Activated T-helper 1 cell treated with anti-CD3 and anti-CD28 coated beads, Interleukin-12 subunit alpha, Interleukin-12 subunit beta, Interleukin-2, Interleukin-4 antibody, amounts not matched to agents 30 ng/mL and 10 ng/mL and 1 ng/mL, durations not matched to agents 14 hours and 24 hours and 36 hours (primary cell): ENCODE results near the gene RAB22A. TPM values are rescaled to one million over a fixed set of nuclear protein-coding genes. Genes with fewer than 3 reads are reported as not detected.

Source experiments
- DNase-seq: peaks from one replicate; pipeline ENCODE4 v3.0.0; 2021; ENCODE audit warnings: low spot score
- H3K27ac Mint-ChIP-seq: one replicate; pipeline ENCODE4 v1.8.0; 2021; ENCODE audit warnings: mild to moderate bottlenecking, mixed read lengths
- H3K27me3 Mint-ChIP-seq: one replicate; pipeline ENCODE4 v1.8.0; 2022; ENCODE audit warnings: mild to moderate bottlenecking, moderate library complexity, mixed read lengths; ENCODE audit not compliant: insufficient read depth
- H3K36me3 Mint-ChIP-seq: one replicate; pipeline ENCODE4 v1.8.0; 2021; ENCODE audit warnings: low read depth, mixed read lengths
- H3K4me1 Mint-ChIP-seq: one replicate; pipeline ENCODE4 v1.8.0; 2021; ENCODE audit warnings: low read depth, mixed read lengths
- H3K4me3 Mint-ChIP-seq: one replicate; pipeline ENCODE4 v1.8.0; 2021; ENCODE audit warnings: mild to moderate bottlenecking, moderate library complexity, mixed read lengths
- H3K9me3 Mint-ChIP-seq: one replicate; pipeline ENCODE4 v1.8.0; 2021; ENCODE audit warnings: mixed read lengths
- intact Hi-C: fragments of 100-400 bp; cut with micrococcal nuclease; formaldehyde crosslinking; loops from one replicate; pipeline ENCODE4 v1.15.1; 2024
- total RNA-seq: library from RNA; stranded (reverse); gene quantifications from 2 replicates; pipeline ENCODE4 v1.2.3, GENCODE V29; 2022

RAB22A gene
- total RNA-seq, 1 donor from 2014 or later, result 16.9 TPM

GRCh38 chr20:58388028-58388601 lies 78.6 kb downstream of the RAB22A start:
- H3K27ac Mint-ChIP-seq, result no peak overlapping the region

GRCh38 chr20:58388882-58389323 lies 79.4 kb downstream of the RAB22A start, which contains the start of gene VAPB:
Gene VAPB, plus strand, starts transcription at chr20:58389229. Its CDS starts 231 bp downstream, at chr20:58389460.
- no peaks in the 10 kb centered on the region for H3K9me3 Mint-ChIP-seq
- H3K4me1 Mint-ChIP-seq, result peaks cover 39% of the 10 kb centered on the region
- H3K27me3 Mint-ChIP-seq, result peaks cover 10% of the 10 kb centered on the region
- DNase-seq, result peak; percentile 97
- intact Hi-C loops, result loop anchor here (1.0 to 10.0 kb wide), 9 partner anchors 19 to 994 kb away; partner anchors contain the start of genes NELFCD, PRELID3B, RAB22A and RBM38
- H3K4me3 Mint-ChIP-seq, result peak within 1 kb of the TSS; percentile 99
- H3K36me3 Mint-ChIP-seq, result peaks cover 23% of the 10 kb centered on the region
- peak within 1 kb of the TSS; percentile 96 for H3K27ac Mint-ChIP-seq

More at GRCh38 chr20:58388028-58388601, 78.6 kb downstream of the RAB22A start:
- no peaks in the 10 kb centered on the region for H3K9me3 Mint-ChIP-seq
- DNase-seq, result no peak
- peak overlapping the region; percentile 39 for H3K4me3 Mint-ChIP-seq
- H3K27me3 Mint-ChIP-seq, result peaks cover 10% of the 10 kb centered on the region
- intact Hi-C loops, result loop anchor here (1.0 to 10.0 kb wide), 5 partner anchors 20 to 993 kb away; partner anchors contain the start of genes PRELID3B, RBM38 and ZNF831
- peaks cover 20% of the 10 kb centered on the region for H3K36me3 Mint-ChIP-seq
- peaks cover 33% of the 10 kb centered on the region for H3K4me1 Mint-ChIP-seq

GRCh38 chr20:58389324-58389967 lies 79.9 kb downstream of the RAB22A start:
- Mint-ChIP-seq H3K4me3 (peak overlapping the region; percentile 99), H3K36me3 (peaks cover 27% of the 10 kb centered on the region), H3K4me1 (peaks cover 44% of the 10 kb centered on the region), H3K27ac (peak overlapping the region; percentile 96), H3K27me3 (peaks cover 10% of the 10 kb centered on the region), H3K9me3 (no peaks in the 10 kb centered on the region)
- intact Hi-C loops, result loop anchor here (1.0 to 10.0 kb wide), 8 partner anchors 58 to 995 kb away; partner anchors contain the start of genes NELFCD, PRELID3B, RAB22A and RBM38
- DNase-seq, result no peak

GRCh38 chr20:58389968-58390658 lies 80.6 kb downstream of the RAB22A start:
- H3K27me3 Mint-ChIP-seq, result peaks cover 9% of the 10 kb centered on the region
- intact Hi-C loops, result loop anchor here (1.0 to 10.0 kb wide), 8 partner anchors 57 to 995 kb away; partner anchors contain the start of genes NELFCD, PRELID3B, RAB22A and RBM38
- H3K36me3 Mint-ChIP-seq, result peaks cover 27% of the 10 kb centered on the region
- peak overlapping the region; percentile 99 for H3K4me3 Mint-ChIP-seq
- peaks cover 51% of the 10 kb centered on the region for H3K4me1 Mint-ChIP-seq
- no peaks in the 10 kb centered on the region for H3K9me3 Mint-ChIP-seq
- no peak for DNase-seq
- peak overlapping the region; percentile 96 for H3K27ac Mint-ChIP-seq

GRCh38 chr20:58390659-58391035 lies 81.1 kb downstream of the RAB22A start:
- peaks cover 56% of the 10 kb centered on the region for H3K4me1 Mint-ChIP-seq
- peak overlapping the region; percentile 96 for H3K27ac Mint-ChIP-seq
- DNase-seq, result no peak
- no peaks in the 10 kb centered on the region for H3K9me3 Mint-ChIP-seq
- intact Hi-C loops, result no loop called here
- H3K36me3 Mint-ChIP-seq, result peaks cover 27% of the 10 kb centered on the region
- peaks cover 5% of the 10 kb centered on the region for H3K27me3 Mint-ChIP-seq
- peak overlapping the region; percentile 99 for H3K4me3 Mint-ChIP-seq

GRCh38 chr20:58392286-58392685 lies 82.8 kb downstream of the RAB22A start:
- Mint-ChIP-seq H3K27ac (no peak overlapping the region), H3K9me3 (no peaks in the 10 kb centered on the region), H3K4me1 (peaks cover 66% of the 10 kb centered on the region), H3K4me3 (no peak overlapping the region), H3K27me3 (no peaks in the 10 kb centered on the region), H3K36me3 (peaks cover 29% of the 10 kb centered on the region)
- intact Hi-C loops, result no loop called here
- no peak for DNase-seq

- Mint-ChIP-seq H3K4me3 (no peak overlapping the region), H3K36me3 (peaks cover 34% of the 10 kb centered on the region)
Measured at GRCh38 chr20:58393299-58393698, 83.8 kb downstream of the RAB22A start.

GRCh38 chr20:58394801-58395200 lies 85.3 kb downstream of the RAB22A start:
- no peak for DNase-seq
- intact Hi-C loops, result no loop called here
- Mint-ChIP-seq H3K4me3 (no peak overlapping the region), H3K27me3 (no peaks in the 10 kb centered on the region), H3K27ac (no peak overlapping the region), H3K4me1 (peaks cover 77% of the 10 kb centered on the region), H3K9me3 (no peaks in the 10 kb centered on the region), H3K36me3 (peaks cover 37% of the 10 kb centered on the region)

More at GRCh38 chr20:58393299-58393698, 83.8 kb downstream of the RAB22A start:
- Mint-ChIP-seq H3K9me3 (no peaks in the 10 kb centered on the region), H3K27me3 (no peaks in the 10 kb centered on the region), H3K4me1 (peaks cover 72% of the 10 kb centered on the region), H3K27ac (no peak overlapping the region)
- intact Hi-C loops, result no loop called here
- DNase-seq, result no peak

- Mint-ChIP-seq H3K36me3 (peaks cover 31% of the 10 kb centered on the region), H3K27ac (no peak overlapping the region), H3K9me3 (no peaks in the 10 kb centered on the region), H3K4me1 (peaks cover 69% of the 10 kb centered on the region), H3K27me3 (no peaks in the 10 kb centered on the region), H3K4me3 (no peak overlapping the region)
- DNase-seq, result no peak
- intact Hi-C loops, result no loop called here
Measured at GRCh38 chr20:58395604-58396003, 86.1 kb downstream of the RAB22A start.

- no peak for DNase-seq
- intact Hi-C loops, result no loop called here
- Mint-ChIP-seq H3K27me3 (no peaks in the 10 kb centered on the region), H3K4me3 (no peak overlapping the region), H3K27ac (no peak overlapping the region), H3K9me3 (no peaks in the 10 kb centered on the region), H3K4me1 (peaks cover 50% of the 10 kb centered on the region), H3K36me3 (peaks cover 20% of the 10 kb centered on the region)
Measured at GRCh38 chr20:58397429-58397828, 87.9 kb downstream of the RAB22A start.

- H3K9me3 Mint-ChIP-seq, result no peaks in the 10 kb centered on the region
- H3K27me3 Mint-ChIP-seq, result no peaks in the 10 kb centered on the region
- DNase-seq, result no peak
- intact Hi-C loops, result no loop called here
- H3K27ac Mint-ChIP-seq, result no peak overlapping the region
- no peak overlapping the region for H3K4me3 Mint-ChIP-seq
- H3K4me1 Mint-ChIP-seq, result peaks cover 45% of the 10 kb centered on the region
- H3K36me3 Mint-ChIP-seq, result peaks cover 20% of the 10 kb centered on the region
Measured at GRCh38 chr20:58398254-58398653, 88.7 kb downstream of the RAB22A start.

- intact Hi-C loops, result no loop called here
- no peaks in the 10 kb centered on the region for H3K9me3 Mint-ChIP-seq
- DNase-seq, result no peak
- peaks cover 13% of the 10 kb centered on the region for H3K36me3 Mint-ChIP-seq
- peaks cover 30% of the 10 kb centered on the region for H3K4me1 Mint-ChIP-seq
- no peak overlapping the region for H3K4me3 Mint-ChIP-seq
- H3K27ac Mint-ChIP-seq, result no peak overlapping the region
- H3K27me3 Mint-ChIP-seq, result no peaks in the 10 kb centered on the region
Measured at GRCh38 chr20:58399926-58400325, 90.4 kb downstream of the RAB22A start.

- intact Hi-C loops, result no loop called here
- peaks cover 19% of the 10 kb centered on the region for H3K4me1 Mint-ChIP-seq
- DNase-seq, result no peak
- H3K27me3 Mint-ChIP-seq, result no peaks in the 10 kb centered on the region
- no peak overlapping the region for H3K27ac Mint-ChIP-seq
- no peaks in the 10 kb centered on the region for H3K9me3 Mint-ChIP-seq
- peaks cover 10% of the 10 kb centered on the region for H3K36me3 Mint-ChIP-seq
- H3K4me3 Mint-ChIP-seq, result no peak overlapping the region
Measured at GRCh38 chr20:58401162-58401561, 91.6 kb downstream of the RAB22A start.
